Left cardiac atrium (tissue), 4 donors: ENCODE data around the gene TRIM73. TPM values are rescaled to one million over a fixed set of nuclear protein-coding genes. Genes with fewer than 3 reads are reported as not detected.
"Not testable (repeated sequence)": the region's sequence is repeated elsewhere in the genome, so short reads cannot be mapped to it uniquely, and the experiment has no call there.

Experiments used
- ATAC-seq, 2 donors: fragments of 200-7000 bp; cut with Tn5 transposase; one replicate each; pipeline ENCODE4 v1.9.1; 2020; ENCODE audit warnings: mild to moderate bottlenecking in 2 of 2, moderate library complexity in 2 of 2
- DNase-seq: peaks from one replicate; pipeline ENCODE4 v3.0.0-alpha.2; 2020
- intact Hi-C, 2 donors: fragments of 100-400 bp; cut with DNase I; formaldehyde crosslinking; loops; one replicate each; pipeline versions ENCODE4 v1.14.1 to v1.15.1; 2022 to 2023
- total RNA-seq, 2 donors: library from RNA; stranded (reverse); fragmentation: NEBNext Ultra II Directional; extraction: Animal tissue kit (Norgen Biotek cat#: 25700); gene quantifications; one replicate each; pipeline ENCODE4 v1.2.1, GENCODE V29; 2021
- donor health status: DM: no; HTN: yes; CAD: no.
- donor health status: DM: no; HTN: yes; CAD: no; lungs with severe emphysema.
- donor health status: DM: yes; HTN: yes; CAD: no.
- donor health status: Dilated cardiomyopathy.

TRIM73 gene
- total RNA-seq, 2 donors from 2014 or later = 0.74 to 2.7 TPM

DNA sequence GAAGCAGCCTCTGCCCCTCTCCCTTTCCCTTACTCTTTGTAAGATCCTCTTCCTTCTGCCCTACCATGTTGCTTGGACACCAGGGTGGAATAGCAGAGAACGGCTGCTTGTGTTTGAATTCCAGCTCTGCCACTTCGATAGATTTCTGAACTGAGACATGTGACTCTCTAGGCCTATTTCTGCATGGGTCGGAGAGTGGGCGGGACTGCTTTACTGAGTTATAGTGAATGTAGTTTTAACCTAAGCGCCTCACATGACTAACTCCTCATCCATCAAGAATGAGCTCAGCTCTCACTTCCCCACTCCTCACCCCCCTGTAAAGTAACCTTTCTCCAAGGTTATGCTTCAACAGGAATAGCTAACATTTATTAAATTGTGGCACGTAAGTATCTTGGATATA, 18.8 kb downstream of the TRIM73 start:
- DNase-seq, ATAC-seq, intact Hi-C loops: not testable (repeated sequence)

DNA sequence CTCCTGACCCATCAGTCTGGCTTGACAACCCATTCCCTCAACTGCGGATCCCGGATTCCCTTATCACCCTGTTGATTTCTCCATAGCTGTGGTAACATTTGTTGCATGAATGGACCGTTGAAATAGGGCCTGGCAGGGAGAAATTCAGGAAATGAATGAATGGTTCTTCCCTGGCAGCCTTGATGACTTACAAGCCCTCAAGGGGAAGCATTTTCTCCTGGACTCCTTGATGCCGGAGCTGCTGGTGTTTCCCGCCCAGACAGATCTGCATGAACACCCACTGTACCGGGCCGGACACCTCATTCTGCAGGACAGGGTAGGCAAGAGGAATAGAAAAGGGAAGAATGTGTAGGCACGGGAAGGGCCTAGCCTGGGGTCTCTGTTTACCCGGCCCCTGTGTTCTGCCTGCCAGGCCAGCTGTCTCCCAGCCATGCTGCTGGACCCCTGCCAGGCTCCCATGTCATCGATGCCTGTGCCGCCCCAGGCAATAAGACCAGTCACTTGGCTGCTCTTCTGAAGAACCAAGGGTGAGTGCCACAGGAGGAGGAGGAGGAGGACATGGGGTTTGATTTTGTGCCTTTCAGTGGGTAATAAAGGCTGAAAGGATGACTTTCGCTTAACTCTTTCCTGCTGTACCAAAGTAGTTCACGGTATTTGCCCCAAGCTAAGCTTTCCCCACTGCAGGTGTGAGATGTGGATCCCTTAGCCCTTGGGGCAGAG, 19.4 kb downstream of the TRIM73 start:
- intact Hi-C loops, DNase-seq, ATAC-seq: not testable (repeated sequence)

DNA sequence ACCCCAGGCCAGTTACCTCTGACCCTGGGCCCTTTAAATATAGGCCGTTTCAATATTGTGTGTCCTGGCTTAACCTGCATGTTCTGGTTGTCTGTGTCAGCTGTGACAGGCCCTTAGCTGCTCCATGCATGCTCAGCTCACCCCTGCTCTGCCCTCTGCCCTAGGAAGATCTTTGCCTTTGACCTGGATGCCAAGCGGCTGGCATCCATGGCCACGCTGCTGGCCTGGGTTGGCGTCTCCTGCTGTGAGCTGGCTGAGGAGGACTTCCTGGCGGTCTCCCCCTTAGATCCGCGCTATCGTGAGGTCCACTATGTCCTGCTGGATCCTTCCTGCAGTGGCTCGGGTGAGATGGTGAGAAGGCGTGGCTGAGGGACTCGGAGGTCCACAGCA, 20.0 kb downstream of the TRIM73 start:
- intact Hi-C loops, DNase-seq: not testable (repeated sequence)
- peak in 1 of 2 donors; percentile 36 for ATAC-seq

DNA sequence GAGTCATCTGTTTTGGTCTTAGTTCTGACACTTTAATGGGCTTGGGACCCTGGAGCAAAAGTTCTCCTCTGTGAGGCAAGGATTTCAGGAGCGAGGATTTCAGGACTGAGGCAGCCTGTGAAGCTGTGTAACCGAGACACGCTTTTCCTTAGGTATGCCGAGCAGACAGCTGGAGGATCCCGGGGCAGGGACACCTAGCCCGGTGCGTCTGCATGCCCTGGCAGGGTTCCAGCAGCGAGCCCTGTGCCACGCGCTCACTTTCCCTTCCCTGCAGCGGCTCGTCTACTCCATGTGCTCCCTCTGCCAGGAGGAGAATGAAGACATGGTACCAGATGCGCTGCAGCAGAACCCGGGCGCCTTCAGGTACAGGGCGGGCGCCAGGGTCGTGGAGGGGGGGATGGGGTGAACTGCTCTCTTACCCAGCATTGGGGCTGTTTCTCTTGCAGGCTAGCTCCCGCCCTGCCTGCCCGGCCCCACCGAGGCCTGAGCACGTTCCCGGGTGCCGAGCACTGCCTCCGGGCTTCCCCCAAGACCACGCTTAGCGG, 20.5 kb downstream of the TRIM73 start:
- DNase-seq, intact Hi-C loops, ATAC-seq: not testable (repeated sequence)

DNA sequence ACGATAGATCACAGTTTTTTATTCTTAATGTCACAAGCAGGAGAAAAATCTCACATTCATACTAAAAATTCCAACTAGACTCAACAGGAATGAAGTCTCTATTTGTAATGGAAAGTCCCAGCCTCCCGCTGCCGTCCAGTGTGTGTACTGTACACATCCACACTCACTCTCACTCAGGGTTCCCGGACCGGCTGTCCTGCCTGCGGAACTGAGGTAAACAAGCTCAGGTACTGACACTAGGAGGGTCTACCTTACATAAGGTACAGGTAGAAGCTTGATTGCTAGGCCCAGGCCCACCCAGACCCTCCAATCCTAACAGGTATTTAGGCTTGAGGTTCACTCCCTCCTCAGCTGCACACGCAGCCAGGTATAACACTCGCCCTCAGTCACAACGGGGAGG, 21.4 kb downstream of the TRIM73 start:
- ATAC-seq, DNase-seq, intact Hi-C loops: not testable (repeated sequence)

DNA sequence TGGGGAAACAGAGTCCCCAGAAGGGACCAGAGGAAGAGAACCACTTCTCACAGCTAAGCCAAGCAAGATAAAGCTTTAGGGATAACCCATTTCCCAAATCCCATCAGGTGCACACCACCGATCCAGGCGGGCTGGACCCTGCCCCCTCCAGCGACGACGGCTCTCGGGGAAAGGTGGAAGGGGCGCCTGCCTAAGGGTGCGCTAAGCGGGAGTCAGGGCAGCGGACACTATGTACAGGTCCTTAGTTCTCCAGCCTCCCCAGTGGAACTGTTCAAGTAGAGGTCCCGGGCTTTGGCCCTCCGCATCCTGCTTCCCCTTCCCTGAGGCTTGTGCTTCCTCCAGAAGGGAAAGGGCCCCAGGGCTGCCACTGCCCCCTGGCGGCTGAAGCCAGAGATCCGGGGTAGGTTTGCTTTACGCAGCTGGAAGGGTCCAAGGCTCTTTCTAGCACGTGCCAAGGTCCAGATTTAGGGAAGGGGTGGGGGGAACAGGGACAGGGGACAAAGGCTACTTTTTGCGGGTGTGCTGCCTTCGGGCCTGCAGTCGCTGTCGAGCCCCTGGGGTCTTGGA, 22.9 kb downstream of the TRIM73 start:
- peak in 1 of 2 donors; percentile 3 for ATAC-seq

DNA sequence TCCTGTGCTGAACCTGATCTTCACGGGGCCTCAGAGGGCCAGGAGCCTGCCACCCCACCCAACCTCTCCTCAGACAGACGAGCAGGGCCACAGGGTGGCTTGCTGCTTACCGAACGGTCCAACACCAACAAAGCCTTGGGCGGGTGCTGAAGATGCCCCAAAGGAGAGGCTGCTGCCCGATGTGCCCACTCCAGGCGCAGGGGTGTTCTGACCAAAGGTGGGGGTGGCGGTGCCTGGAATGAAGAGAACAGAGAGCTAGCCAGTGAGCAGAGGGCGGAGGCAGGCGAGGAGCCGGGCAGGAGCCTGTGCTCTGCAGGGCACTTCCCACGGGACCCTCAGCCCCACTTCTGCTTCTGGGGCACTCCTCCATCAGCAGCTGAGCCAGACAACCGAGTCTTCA, 23.8 kb downstream of the TRIM73 start:
- ATAC-seq, intact Hi-C loops, DNase-seq: not testable (repeated sequence)

More for the DNA sequence above, 22.9 kb downstream of the TRIM73 start:
- DNase-seq, intact Hi-C loops: not testable (repeated sequence)

DNA sequence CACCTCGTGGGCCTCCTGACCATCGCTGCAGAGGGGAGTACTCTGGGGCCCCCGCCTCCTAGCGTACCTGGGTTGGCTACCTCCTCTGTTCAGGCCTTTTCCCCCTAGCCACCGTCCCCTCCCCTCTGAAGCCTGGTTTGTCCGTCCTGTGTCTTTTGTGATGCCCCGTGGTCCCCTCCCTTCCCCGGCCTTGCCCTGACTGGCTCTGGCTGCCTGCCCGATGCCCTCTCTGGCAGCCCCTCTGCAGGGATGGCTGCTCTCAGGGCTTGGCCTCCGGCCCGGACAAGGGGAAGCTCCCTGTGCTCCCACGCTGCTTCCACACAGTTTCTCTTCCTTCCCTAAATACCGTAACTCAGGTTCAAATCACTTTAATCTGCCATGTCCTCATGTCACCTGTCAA, 24.3 kb downstream of the TRIM73 start:
- peak; percentile 40 for DNase-seq
- peak; percentile 43 to 53 for ATAC-seq
- intact Hi-C loops = not testable (repeated sequence)

DNA sequence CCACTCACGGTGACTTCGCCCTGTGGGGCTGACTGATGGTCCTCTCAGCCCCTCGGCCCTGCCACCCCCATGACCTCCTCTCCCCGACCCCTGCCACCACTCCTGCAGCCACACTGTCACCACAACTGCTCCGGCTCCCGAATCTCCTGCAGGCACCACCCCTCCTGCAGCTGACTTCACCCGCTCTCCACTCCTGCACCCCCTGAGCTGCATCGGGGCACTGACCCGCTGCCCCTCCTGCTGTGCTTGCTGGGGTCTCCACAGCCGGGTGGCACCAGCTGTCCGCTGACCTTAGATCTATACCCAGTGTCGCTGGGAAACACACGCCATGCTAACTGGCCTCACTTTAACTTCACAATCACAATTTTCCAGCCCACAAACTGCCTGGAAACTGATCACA, 24.7 kb downstream of the TRIM73 start:
- ATAC-seq, intact Hi-C loops, DNase-seq: not testable (repeated sequence)

DNA sequence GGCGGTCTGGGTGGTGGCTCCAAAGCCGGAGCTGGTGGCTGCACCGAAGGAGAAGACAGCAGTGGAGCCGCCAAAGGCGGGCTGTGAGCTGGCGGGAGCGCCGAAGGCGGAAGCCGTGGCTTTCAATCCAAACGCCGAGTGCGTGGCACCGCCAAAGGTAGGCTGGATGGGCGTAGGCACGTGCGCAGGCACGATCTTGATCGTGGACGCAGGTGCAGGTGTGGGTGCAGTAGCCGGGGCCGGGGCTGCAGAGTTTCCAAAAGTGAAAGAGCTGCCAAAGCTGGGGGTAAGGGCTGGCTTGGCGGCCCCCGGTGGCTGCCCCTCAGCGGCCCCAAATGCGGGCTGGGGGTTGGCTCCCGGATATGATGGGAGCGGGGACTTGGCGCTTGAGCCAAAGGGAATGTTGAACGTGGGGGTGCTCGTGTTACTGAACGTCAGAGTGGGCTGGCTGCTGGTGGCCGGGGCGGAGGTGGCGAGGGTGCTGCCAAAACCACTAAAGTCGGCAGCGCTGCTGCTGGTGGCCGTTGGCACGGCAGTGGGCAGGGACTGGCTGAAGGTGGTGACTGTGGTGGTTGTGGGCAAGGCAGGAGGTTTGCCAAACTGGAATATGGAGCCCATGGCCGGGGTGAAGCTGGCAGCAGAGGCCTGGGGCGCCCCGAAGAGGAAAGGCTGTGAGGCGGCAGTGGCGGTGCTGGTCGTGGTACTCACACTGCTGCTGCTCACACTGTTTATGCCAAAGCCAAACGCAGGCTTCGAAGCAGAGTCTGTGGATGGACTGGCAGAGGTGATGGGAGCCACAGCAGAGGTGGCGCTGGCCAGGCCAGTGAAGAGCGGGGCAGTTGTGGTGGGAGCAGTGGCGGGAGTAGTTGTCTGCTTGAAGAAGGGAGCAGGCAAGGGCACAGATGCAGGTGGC, 26.6 kb downstream of the TRIM73 start:
- intact Hi-C loops, DNase-seq, ATAC-seq: not testable (repeated sequence)

DNA sequence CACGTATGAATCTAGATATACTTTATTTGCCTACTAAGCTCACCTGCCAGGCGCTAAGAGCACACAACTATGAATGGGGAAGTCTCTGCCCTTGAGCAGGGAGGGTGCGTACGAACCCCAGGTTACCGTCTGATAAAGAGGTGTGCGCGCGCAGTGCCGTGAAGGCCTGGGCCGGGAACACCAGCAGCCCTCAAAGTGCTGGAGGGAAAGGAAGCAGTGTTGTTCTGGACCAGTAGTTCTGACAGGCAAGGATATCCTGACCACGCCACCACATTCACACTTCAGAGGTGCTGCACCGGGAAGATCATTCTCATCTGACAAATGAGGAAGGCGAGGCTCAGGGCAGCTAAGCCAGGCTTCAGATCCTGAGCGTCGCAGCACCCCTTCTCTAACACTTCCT, 28.1 kb downstream of the TRIM73 start:
- DNase-seq, ATAC-seq, intact Hi-C loops: not testable (repeated sequence)

DNA sequence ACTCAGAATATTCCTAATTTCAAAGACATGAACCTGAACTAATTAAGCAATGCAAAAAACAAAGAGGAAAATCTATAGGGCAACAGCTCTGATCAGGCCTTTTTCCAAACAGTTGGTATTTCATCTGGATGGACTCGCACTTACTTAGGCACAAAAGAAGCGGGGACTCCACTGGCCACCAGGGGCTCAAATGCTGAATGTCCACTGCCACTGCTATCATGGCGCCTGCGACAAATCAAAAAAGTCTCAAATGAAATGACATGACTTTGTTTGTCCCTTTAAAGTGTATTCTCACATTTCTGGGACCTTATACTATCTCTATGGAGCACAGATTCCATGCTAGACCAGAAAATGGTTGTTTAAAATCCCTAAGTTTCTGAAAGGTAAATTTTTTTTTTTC, 43.6 kb downstream of the TRIM73 start:
- DNase-seq, ATAC-seq, intact Hi-C loops: not testable (repeated sequence)

DNA sequence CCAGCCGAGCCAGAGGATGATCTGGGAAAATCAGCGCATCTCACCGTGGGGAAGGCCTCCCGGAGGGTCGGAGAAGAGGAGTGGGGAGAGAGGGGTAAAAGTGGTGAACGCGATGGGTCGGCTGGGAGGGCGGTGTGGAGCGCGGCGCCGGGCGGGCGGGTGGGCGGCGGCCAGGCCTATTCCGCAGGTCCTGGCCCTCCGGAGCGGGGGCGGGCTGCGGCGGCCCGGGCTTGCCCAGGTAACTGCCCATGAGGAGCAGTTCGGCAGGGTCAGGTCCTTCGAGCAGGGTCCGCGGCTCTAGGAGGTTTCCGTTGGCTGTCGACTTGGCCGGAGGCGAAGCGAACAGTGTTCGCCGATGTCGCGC, 46.7 kb downstream of the TRIM73 start:
- DNase-seq, intact Hi-C loops: not testable (repeated sequence)
- ATAC-seq = peak; percentile 51 to 81

DNA sequence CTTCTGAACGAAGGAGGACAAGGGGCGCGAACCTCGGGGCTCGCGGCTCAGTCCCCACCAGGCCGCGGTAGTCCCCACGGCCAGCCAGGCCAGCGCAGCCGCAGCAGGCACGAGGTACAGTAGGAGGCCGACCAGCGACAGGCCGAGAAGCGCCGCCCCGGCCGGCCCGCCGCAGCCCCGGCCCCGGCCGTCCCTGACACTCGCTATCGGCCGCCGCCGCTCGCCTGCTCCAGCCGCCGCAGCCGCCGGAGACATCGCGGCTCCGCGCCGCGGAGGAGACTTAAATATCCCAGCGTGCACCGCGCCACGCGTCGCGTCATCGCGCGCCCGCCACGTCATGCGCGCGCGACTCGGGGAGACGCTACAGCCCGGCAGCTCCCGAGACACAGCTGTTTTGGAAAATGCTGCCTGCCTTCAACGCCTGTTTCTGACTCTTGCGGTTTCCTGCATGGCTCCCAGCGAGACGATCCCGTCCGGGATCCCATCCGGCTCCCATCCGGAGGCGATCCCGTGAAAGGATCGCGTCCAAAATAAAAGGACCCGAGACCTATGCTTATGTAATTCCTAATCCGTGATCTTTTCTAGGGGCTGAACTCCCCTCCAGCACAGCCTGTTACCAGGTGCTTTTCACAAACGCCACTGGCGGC, 47.2 kb downstream of the TRIM73 start:
- DNase-seq, intact Hi-C loops: not testable (repeated sequence)
- ATAC-seq = peak; percentile 98

DNA sequence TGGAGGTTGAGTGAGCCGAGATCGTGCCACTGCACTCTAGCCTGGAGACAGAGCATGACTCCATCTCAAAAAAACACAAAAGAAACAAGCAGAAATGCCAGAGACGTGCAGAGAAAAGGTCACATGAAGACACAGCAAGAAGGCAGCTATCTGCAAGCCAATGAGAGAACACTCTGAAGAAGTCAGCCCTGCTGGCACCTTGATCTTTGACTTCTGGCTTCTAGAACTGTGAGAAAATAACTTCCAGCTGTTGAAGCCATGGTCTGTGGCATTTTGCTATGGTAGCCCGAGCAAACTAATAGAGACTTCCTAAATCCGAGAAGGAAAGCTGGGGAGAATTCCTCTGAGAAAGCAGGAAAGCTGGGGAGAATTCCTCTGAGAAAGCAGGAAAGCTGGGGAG, 54.5 kb downstream of the TRIM73 start:
- DNase-seq, ATAC-seq, intact Hi-C loops: not testable (repeated sequence)

DNA sequence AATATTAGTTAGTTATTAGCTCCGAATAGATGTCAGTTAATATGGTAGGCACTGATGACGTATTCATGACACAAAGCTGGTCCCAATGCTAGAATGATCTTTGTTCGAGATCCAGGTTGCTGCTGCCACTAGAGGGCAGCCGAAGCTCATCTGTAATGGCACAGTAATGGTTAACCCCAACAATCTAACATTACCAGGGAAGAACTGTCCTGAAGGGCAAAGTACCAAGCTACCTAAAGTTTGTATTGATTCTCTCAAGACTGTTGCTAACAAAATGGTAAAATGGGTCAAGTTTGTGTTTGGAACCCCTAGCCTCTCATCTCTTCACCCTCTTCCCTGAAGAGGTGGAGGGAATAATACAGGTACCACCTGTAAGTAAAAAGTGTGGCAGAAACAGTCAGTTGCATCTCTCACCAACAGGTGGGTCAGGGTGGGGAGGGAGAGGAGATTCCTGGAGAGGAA, 57.1 kb downstream of the TRIM73 start:
- ATAC-seq = peak; percentile 79
- intact Hi-C loops, DNase-seq: not testable (repeated sequence)
